ENCODE measurements around the gene SKOR1.

Gene SKOR1

DNA sequence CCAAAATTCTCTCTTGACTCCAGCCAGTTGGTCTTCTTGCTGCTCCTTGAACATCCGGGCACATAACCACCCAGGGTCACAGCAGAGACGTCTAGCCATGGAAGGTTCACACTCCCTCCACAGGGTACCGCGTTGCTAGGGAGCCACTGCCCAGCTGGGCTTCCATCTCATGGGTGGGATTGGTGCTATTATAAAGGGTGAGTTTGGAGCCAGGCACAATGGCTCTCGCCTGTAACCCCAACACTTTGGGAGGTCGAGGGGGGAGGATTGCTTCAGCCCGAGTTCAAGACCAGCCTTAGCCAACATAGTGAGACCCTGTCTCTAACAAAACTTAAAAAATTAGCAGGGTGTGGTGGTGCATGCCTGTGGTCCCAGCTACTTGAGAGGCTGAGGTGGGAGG lies 17.5 kb upstream of the SKOR1 start:
- Histone ChIP-seq H2AFZ (ENCODE audit: low read length) (no peak overlapping the region), H3K9ac (ENCODE audit: low read depth, low read length, poor library complexity) (no peak overlapping the region), H4K91ac (ENCODE audit: low read depth, low read length, poor library complexity) (no peak overlapping the region), H3K79me1 (ENCODE audit: low read depth, low read length) (no peaks in the 10 kb centered on the region), H4K8ac (ENCODE audit: low read depth, low read length) (no peak overlapping the region), H2BK12ac (ENCODE audit: low read length) (no peak overlapping the region), H3K23ac (ENCODE audit: low read depth, low read length, poor library complexity) (no peak overlapping the region), H3K4ac (ENCODE audit: low read length) (no peak overlapping the region), H2BK120ac (ENCODE audit: low read depth, low read length) (no peak overlapping the region), H3K14ac (ENCODE audit: low read length) (no peak overlapping the region), H3K36me3 (replicated peaks in 1 of 2; ENCODE audit: control insufficient read depth in 2 of 2, insufficient read depth in 2 of 2, low read length in 2 of 2) (no peaks in the 10 kb centered on the region), H2BK5ac (ENCODE audit: low read length) (no peak overlapping the region), H2AK5ac (ENCODE audit: low read depth, low read length) (no peak overlapping the region), H2BK15ac (ENCODE audit: low read length) (no peak overlapping the region), H3K18ac (ENCODE audit: low read length) (no peak overlapping the region), H3K4me2 (ENCODE audit: insufficient read depth, low read length, poor library complexity, severe bottlenecking) (no peak overlapping the region), H3K4me1 (ENCODE audit: control insufficient read depth in 2 of 2, insufficient read depth in 1 of 2, low read depth in 1 of 2, low read length in 2 of 2) (peaks cover 22 to 42% of the 10 kb centered on the region in 2 donors), H3K27me3 (ENCODE audit: control insufficient read depth in 3 of 3, insufficient read depth in 3 of 3, low read depth in 1 of 3, low read length in 3 of 3) (no peaks in the 10 kb centered on the region), H3K4me3 (ENCODE audit: low read length in 2 of 2) (no peak overlapping the region), H3K27ac (replicated peaks; ENCODE audit: low read length) (no peak overlapping the region), H3K9me3 (replicated peaks in 1 of 2; ENCODE audit: control insufficient read depth in 2 of 2, insufficient read depth in 1 of 2, low read depth in 1 of 2, low read length in 2 of 2) (no peaks in the 10 kb centered on the region)
- DNase-seq (ENCODE audit: low spot score): no peak
- WGBS, 2 donors (ENCODE audit: extremely low coverage in 2 of 2, insufficient read length in 2 of 2, insufficient replicate concordance in 1 of 2): no CpG with 5 or more reads among the region's 7 CpGs

DNA sequence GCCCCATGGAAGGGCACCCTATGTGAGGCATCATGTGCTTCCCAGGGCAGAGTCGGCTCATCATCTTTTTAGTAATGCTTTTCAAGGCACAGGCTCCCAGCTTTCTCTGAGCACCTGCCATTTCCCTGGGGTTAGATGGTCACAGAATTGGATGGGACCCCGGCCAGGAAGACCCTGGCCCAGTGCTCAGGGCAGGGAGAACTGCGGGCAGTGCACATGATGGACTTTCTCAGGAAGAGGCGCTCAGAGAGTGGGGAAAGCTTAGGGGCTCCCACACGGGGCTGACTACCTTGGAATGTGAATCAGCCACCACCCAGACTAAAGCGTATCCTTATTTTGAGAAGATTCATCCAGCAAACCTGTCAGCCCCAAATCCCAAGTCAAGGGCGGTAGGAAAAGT lies 16.5 kb upstream of the SKOR1 start:
- Histone ChIP-seq H3K4me1 (ENCODE audit: control insufficient read depth in 2 of 2, insufficient read depth in 1 of 2, low read depth in 1 of 2, low read length in 2 of 2) (peaks cover 20 to 41% of the 10 kb centered on the region in 2 donors), H3K79me1 (ENCODE audit: low read depth, low read length) (no peaks in the 10 kb centered on the region), H2AFZ (ENCODE audit: low read length) (no peak overlapping the region), H3K14ac (ENCODE audit: low read length) (no peak overlapping the region), H3K27me3 (ENCODE audit: control insufficient read depth in 3 of 3, insufficient read depth in 3 of 3, low read depth in 1 of 3, low read length in 3 of 3) (no peaks in the 10 kb centered on the region), H2BK5ac (ENCODE audit: low read length) (no peak overlapping the region), H3K18ac (ENCODE audit: low read length) (no peak overlapping the region), H3K9me3 (replicated peaks in 1 of 2; ENCODE audit: control insufficient read depth in 2 of 2, insufficient read depth in 1 of 2, low read depth in 1 of 2, low read length in 2 of 2) (no peaks in the 10 kb centered on the region), H2BK12ac (ENCODE audit: low read length) (no peak overlapping the region), H2BK120ac (ENCODE audit: low read depth, low read length) (no peak overlapping the region), H3K4me2 (ENCODE audit: insufficient read depth, low read length, poor library complexity, severe bottlenecking) (no peak overlapping the region), H2BK15ac (ENCODE audit: low read length) (no peak overlapping the region), H3K9ac (ENCODE audit: low read depth, low read length, poor library complexity) (no peak overlapping the region), H2AK5ac (ENCODE audit: low read depth, low read length) (no peak overlapping the region), H4K91ac (ENCODE audit: low read depth, low read length, poor library complexity) (no peak overlapping the region), H3K36me3 (replicated peaks in 1 of 2; ENCODE audit: control insufficient read depth in 2 of 2, insufficient read depth in 2 of 2, low read length in 2 of 2) (no peaks in the 10 kb centered on the region), H3K23ac (ENCODE audit: low read depth, low read length, poor library complexity) (no peak overlapping the region), H4K8ac (ENCODE audit: low read depth, low read length) (no peak overlapping the region), H3K4ac (ENCODE audit: low read length) (no peak overlapping the region), H3K27ac (replicated peaks; ENCODE audit: low read length) (no peak overlapping the region), H3K4me3 (ENCODE audit: low read length in 2 of 2) (no peak overlapping the region)
- WGBS, 2 donors (ENCODE audit: extremely low coverage in 2 of 2, insufficient read length in 2 of 2, insufficient replicate concordance in 1 of 2): no CpG with 5 or more reads among the region's 7 CpGs
- DNase-seq (ENCODE audit: low spot score): no peak

DNA sequence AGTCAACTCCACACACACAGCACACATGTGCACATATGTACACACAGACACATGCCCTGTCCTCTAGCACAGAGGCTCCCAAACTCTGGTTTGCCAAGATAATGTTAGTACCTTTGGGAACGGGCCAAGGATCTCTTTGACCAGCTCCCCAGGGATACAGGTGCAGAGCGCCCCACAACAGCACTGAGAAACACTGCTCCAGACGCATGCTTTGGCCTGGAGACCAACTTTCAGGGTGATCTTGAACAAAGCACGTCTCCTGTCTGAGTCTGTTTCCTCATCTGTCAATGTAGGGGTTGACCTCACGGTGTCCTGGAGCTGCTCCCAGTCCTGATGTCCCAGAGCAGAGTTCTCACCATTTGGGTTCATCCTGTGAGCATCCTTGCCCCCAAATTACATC lies 15.9 kb upstream of the SKOR1 start:
- Histone ChIP-seq H3K14ac (ENCODE audit: low read length) (no peak overlapping the region), H2AFZ (ENCODE audit: low read length) (no peak overlapping the region), H2BK15ac (ENCODE audit: low read length) (no peak overlapping the region), H3K27ac (replicated peaks; ENCODE audit: low read length) (no peak overlapping the region), H3K4me1 (ENCODE audit: control insufficient read depth in 2 of 2, insufficient read depth in 1 of 2, low read depth in 1 of 2, low read length in 2 of 2) (peaks cover 14 to 34% of the 10 kb centered on the region in 2 donors), H2BK120ac (ENCODE audit: low read depth, low read length) (no peak overlapping the region), H3K9ac (ENCODE audit: low read depth, low read length, poor library complexity) (no peak overlapping the region), H3K23ac (ENCODE audit: low read depth, low read length, poor library complexity) (no peak overlapping the region), H3K36me3 (replicated peaks in 1 of 2; ENCODE audit: control insufficient read depth in 2 of 2, insufficient read depth in 2 of 2, low read length in 2 of 2) (no peaks in the 10 kb centered on the region), H3K4ac (ENCODE audit: low read length) (no peak overlapping the region), H3K18ac (ENCODE audit: low read length) (no peak overlapping the region), H2AK5ac (ENCODE audit: low read depth, low read length) (no peak overlapping the region), H3K4me3 (ENCODE audit: low read length in 2 of 2) (no peak overlapping the region), H3K4me2 (ENCODE audit: insufficient read depth, low read length, poor library complexity, severe bottlenecking) (no peak overlapping the region), H4K8ac (ENCODE audit: low read depth, low read length) (no peak overlapping the region), H3K27me3 (ENCODE audit: control insufficient read depth in 3 of 3, insufficient read depth in 3 of 3, low read depth in 1 of 3, low read length in 3 of 3) (no peaks in the 10 kb centered on the region), H3K9me3 (replicated peaks in 1 of 2; ENCODE audit: control insufficient read depth in 2 of 2, insufficient read depth in 1 of 2, low read depth in 1 of 2, low read length in 2 of 2) (no peaks in the 10 kb centered on the region), H3K79me1 (ENCODE audit: low read depth, low read length) (no peaks in the 10 kb centered on the region), H2BK12ac (ENCODE audit: low read length) (no peak overlapping the region), H4K91ac (ENCODE audit: low read depth, low read length, poor library complexity) (no peak overlapping the region), H2BK5ac (ENCODE audit: low read length) (no peak overlapping the region)
- no CpG with 5 or more reads among the region's 5 CpGs for WGBS, 2 donors (ENCODE audit: extremely low coverage in 2 of 2, insufficient read length in 2 of 2, insufficient replicate concordance in 1 of 2)
- no peak for DNase-seq (ENCODE audit: low spot score)

DNA sequence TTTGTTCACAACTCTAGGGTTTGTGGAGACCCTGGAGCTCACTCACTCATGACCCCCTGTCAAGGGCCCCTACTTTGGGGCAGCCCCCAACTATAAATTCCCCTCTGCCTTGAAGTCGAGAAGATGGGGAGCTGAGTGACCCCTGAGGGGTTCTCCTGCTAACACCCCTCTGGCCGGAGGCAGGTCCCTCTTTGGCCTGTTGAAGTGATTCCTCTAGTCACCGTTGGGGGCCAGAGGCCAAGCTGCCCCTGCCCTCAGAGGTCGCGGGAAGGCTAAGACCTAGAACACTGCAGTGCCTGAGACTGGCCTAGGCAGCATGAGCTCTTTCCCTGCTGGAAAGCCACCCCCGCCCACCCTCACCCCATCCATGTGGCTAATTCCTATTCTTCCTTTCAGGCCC lies 15.4 kb upstream of the SKOR1 start:
- no peak overlapping the region for H3K18ac ChIP-seq (ENCODE audit: low read length)
- no peaks in the 10 kb centered on the region for H3K9me3 ChIP-seq (replicated peaks in 1 of 2; ENCODE audit: control insufficient read depth in 2 of 2, insufficient read depth in 1 of 2, low read depth in 1 of 2, low read length in 2 of 2)
- H3K23ac ChIP-seq (ENCODE audit: low read depth, low read length, poor library complexity): no peak overlapping the region
- H3K4me2 ChIP-seq (ENCODE audit: insufficient read depth, low read length, poor library complexity, severe bottlenecking): no peak overlapping the region
- H2BK12ac ChIP-seq (ENCODE audit: low read length): no peak overlapping the region
- H3K79me1 ChIP-seq (ENCODE audit: low read depth, low read length): no peaks in the 10 kb centered on the region
- H2BK5ac ChIP-seq (ENCODE audit: low read length): no peak overlapping the region
- no peak overlapping the region for H2AFZ ChIP-seq (ENCODE audit: low read length)
- no peak overlapping the region for H3K14ac ChIP-seq (ENCODE audit: low read length)
- peaks cover 10 to 30% of the 10 kb centered on the region in 2 donors for H3K4me1 ChIP-seq (ENCODE audit: control insufficient read depth in 2 of 2, insufficient read depth in 1 of 2, low read depth in 1 of 2, low read length in 2 of 2)
- H4K91ac ChIP-seq (ENCODE audit: low read depth, low read length, poor library complexity): no peak overlapping the region
- no peak overlapping the region for H4K8ac ChIP-seq (ENCODE audit: low read depth, low read length)
- no peak overlapping the region for H2AK5ac ChIP-seq (ENCODE audit: low read depth, low read length)
- no peaks in the 10 kb centered on the region for H3K27me3 ChIP-seq (ENCODE audit: control insufficient read depth in 3 of 3, insufficient read depth in 3 of 3, low read depth in 1 of 3, low read length in 3 of 3)
- no peaks in the 10 kb centered on the region for H3K36me3 ChIP-seq (replicated peaks in 1 of 2; ENCODE audit: control insufficient read depth in 2 of 2, insufficient read depth in 2 of 2, low read length in 2 of 2)
- no CpG with 5 or more reads among the region's 6 CpGs for WGBS, 2 donors (ENCODE audit: extremely low coverage in 2 of 2, insufficient read length in 2 of 2, insufficient replicate concordance in 1 of 2)
- no peak overlapping the region for H3K4me3 ChIP-seq (ENCODE audit: low read length in 2 of 2)
- H3K4ac ChIP-seq (ENCODE audit: low read length): no peak overlapping the region
- no peak overlapping the region for H2BK15ac ChIP-seq (ENCODE audit: low read length)
- no peak for DNase-seq (ENCODE audit: low spot score)
- no peak overlapping the region for H3K27ac ChIP-seq (replicated peaks; ENCODE audit: low read length)
- H3K9ac ChIP-seq (ENCODE audit: low read depth, low read length, poor library complexity): no peak overlapping the region
- H2BK120ac ChIP-seq (ENCODE audit: low read depth, low read length): no peak overlapping the region
